K562 (cell line): ENCODE measurements around the gene WDR18. TPM values are rescaled to one million over a fixed set of nuclear protein-coding genes. Genes with fewer than 3 reads are reported as not detected.

Experiments
- ARID1B ChIP-seq: fragments of 450-650 bp; IDR thresholded peaks from 2 replicates; pipeline ENCODE4 v1.6.1; 2016; ENCODE audit warnings: antibody characterized with exemption, mild to moderate bottlenecking, inconsistent platforms
- ARNT ChIP-seq, 2 experiments: fragments of 450-650 bp; IDR thresholded peaks; 2 replicates each; pipeline ENCODE4 v1.6.1; 2016; ENCODE audit warnings: mild to moderate bottlenecking in 1 of 2
- BRF1 ChIP-seq: IDR thresholded peaks from 3 replicates; pipeline ENCODE4 v1.6.1; 2011; ENCODE audit warnings: borderline replicate concordance, mild to moderate bottlenecking; ENCODE audit not compliant: insufficient read length; ENCODE audit errors: extremely low read depth
- CAMTA2 ChIP-seq: fragments of 250-450 bp; sonication (Bioruptor Pico); conservative IDR thresholded peaks from 2 replicates; pipeline ENCODE4 v1.5.1; 2022
- CUX1 ChIP-seq: fragments of 200-800 bp; sonication (Bioruptor generic); IDR thresholded peaks from 2 replicates; pipeline ENCODE4 v1.6.1; 2016; ENCODE audit warnings: missing genetic modification characterization, missing compliant biosample characterization
- ELF2 ChIP-seq: fragments of 250-450 bp; sonication (Bioruptor Pico); IDR thresholded peaks from 2 replicates; pipeline ENCODE4 v1.5.0; 2021; ENCODE audit warnings: mild to moderate bottlenecking
- ETV5 ChIP-seq: sonication (generic); formaldehyde crosslinking; IDR thresholded peaks from 2 replicates; pipeline ENCODE4 v1.4.0; 2020; ENCODE audit warnings: low read depth, mild to moderate bottlenecking, missing genetic modification reagents
- FOXA3 ChIP-seq, 2 experiments: fragments of 450-650 bp in 1 of 2; sonication (generic) in 1 of 2; formaldehyde crosslinking; IDR thresholded peaks in 1 of 2; conservative IDR thresholded peaks in 1 of 2; 2 replicates each; pipeline versions ENCODE4 v1.4.0 to v1.8.0; 2020 to 2022; ENCODE audit warnings: mild to moderate bottlenecking in 2 of 2, missing genetic modification reagents in 1 of 2
- KDM4B ChIP-seq, 2 experiments: fragments of 450-650 bp in 1 of 2; sonication (generic) in 1 of 2; IDR thresholded peaks; 2 replicates each; pipeline ENCODE4 v1.6.1; 2016 to 2017; ENCODE audit warnings: borderline replicate concordance in 2 of 2, antibody characterized with exemption in 1 of 2, low read depth in 1 of 2, mild to moderate bottlenecking in 1 of 2
- MYNN ChIP-seq, 2 experiments: sonication (generic); formaldehyde crosslinking in 1 of 2; IDR thresholded peaks; 2 replicates each; pipeline versions ENCODE4 v1.5.0 to v1.6.1; 2016 to 2020; ENCODE audit warnings: antibody characterized with exemption in 1 of 2, missing genetic modification reagents in 1 of 2
- NEUROD1 ChIP-seq: fragments of 150-350 bp; IDR thresholded peaks from 2 replicates; pipeline ENCODE4 v1.6.1; 2014; ENCODE audit warnings: borderline replicate concordance, low read length, low read depth; ENCODE audit not compliant: partially characterized antibody
- PHF20 ChIP-seq: fragments of 450-650 bp; IDR thresholded peaks from 2 replicates; pipeline ENCODE4 v1.6.1; 2018; ENCODE audit not compliant: partially characterized antibody
- RBM17 ChIP-seq: fragments of 200-400 bp; formaldehyde crosslinking; IDR thresholded peaks from 2 replicates; pipeline ENCODE4 v1.6.1; 2017; ENCODE audit warnings: low read depth, mild to moderate bottlenecking, low read length, borderline replicate concordance
- RBM25 ChIP-seq: fragments of 200-400 bp; formaldehyde crosslinking; IDR thresholded peaks from 2 replicates; pipeline ENCODE4 v1.6.1; 2018; ENCODE audit warnings: low read length, low read depth, moderate library complexity; ENCODE audit not compliant: severe bottlenecking
- SMAD4 ChIP-seq: fragments of 250-450 bp; sonication (Bioruptor Pico); conservative IDR thresholded peaks from 2 replicates; pipeline ENCODE4 v1.8.0; 2021; ENCODE audit warnings: inconsistent platforms, mild to moderate bottlenecking, moderate library complexity
- TFAM ChIP-seq: fragments of 250-450 bp; sonication (Bioruptor Pico); conservative IDR thresholded peaks from 2 replicates; pipeline ENCODE4 v1.5.0; 2021; ENCODE audit warnings: mild to moderate bottlenecking, moderate library complexity
- ZNF165 ChIP-seq: fragments of 250-450 bp; sonication (Bioruptor Pico); IDR thresholded peaks from 2 replicates; pipeline ENCODE4 v1.4.0; 2020; ENCODE audit warnings: borderline replicate concordance
- ZNF354B ChIP-seq: fragments of 250-450 bp; sonication (Bioruptor Pico); IDR thresholded peaks from 2 replicates; pipeline ENCODE4 v1.4.0; 2020
- ZNF695 ChIP-seq: fragments of 450-650 bp; formaldehyde crosslinking; IDR thresholded peaks from 2 replicates; pipeline ENCODE4 v1.4.0; 2020; ENCODE audit warnings: mild to moderate bottlenecking, moderate library complexity
- polyA plus RNA-seq, 8 experiments: library from polyadenylated mRNA; depleted of rRNA in 4 of 8; stranded (reverse) in 5 of 8; unstranded in 3 of 8; fragments of >200 nt; fragmentation: Nextera tagmentation in 2 of 8; fragmentation: Illumina TruSeq in 1 of 8; extraction: Ambion mirVana in 2 of 8; extraction: Trizol in 1 of 8; gene quantifications; 2 replicates each; pipeline versions ENCODE4 v1.2.1 to v1.2.3, GENCODE V29; 2011 to 2014; ENCODE audit warnings: inconsistent platforms in 1 of 8, missing spikeins in 1 of 8
- total RNA-seq, 7 experiments: library from RNA; depleted of rRNA in 6 of 7; stranded (reverse); fragments of >200 nt in 6 of 7; fragmentation: Illumina TruSeq in 2 of 7; extraction: Trizol in 2 of 7; gene quantifications; 2 replicates each; pipeline versions ENCODE4 v1.2.1 to v1.2.3, GENCODE V29; 2011 to 2021; ENCODE audit warnings: low replicate concordance in 1 of 7
- TF ChIP-seq, protein P1 (sequence below): fragments of 250-450 bp; sonication (Bioruptor Pico); IDR thresholded peaks from 2 replicates; pipeline ENCODE4 v1.8.0; 2021; ENCODE audit warnings: borderline replicate concordance, mild to moderate bottlenecking, moderate library complexity; ENCODE audit not compliant: poor library complexity, severe bottlenecking
- TF ChIP-seq, protein P2 (sequence below): fragments of 250-450 bp; sonication (Bioruptor Pico); IDR thresholded peaks from 2 replicates; pipeline ENCODE4 v1.5.1; 2021; ENCODE audit warnings: mild to moderate bottlenecking

WDR18 gene
- total and polyA plus RNA-seq, 9 of the 15 experiments (the other 6 are each of a cell fraction or from before 2014, with no cell fraction given), result 0.65 to 181 (median 30.1) TPM

DNA sequence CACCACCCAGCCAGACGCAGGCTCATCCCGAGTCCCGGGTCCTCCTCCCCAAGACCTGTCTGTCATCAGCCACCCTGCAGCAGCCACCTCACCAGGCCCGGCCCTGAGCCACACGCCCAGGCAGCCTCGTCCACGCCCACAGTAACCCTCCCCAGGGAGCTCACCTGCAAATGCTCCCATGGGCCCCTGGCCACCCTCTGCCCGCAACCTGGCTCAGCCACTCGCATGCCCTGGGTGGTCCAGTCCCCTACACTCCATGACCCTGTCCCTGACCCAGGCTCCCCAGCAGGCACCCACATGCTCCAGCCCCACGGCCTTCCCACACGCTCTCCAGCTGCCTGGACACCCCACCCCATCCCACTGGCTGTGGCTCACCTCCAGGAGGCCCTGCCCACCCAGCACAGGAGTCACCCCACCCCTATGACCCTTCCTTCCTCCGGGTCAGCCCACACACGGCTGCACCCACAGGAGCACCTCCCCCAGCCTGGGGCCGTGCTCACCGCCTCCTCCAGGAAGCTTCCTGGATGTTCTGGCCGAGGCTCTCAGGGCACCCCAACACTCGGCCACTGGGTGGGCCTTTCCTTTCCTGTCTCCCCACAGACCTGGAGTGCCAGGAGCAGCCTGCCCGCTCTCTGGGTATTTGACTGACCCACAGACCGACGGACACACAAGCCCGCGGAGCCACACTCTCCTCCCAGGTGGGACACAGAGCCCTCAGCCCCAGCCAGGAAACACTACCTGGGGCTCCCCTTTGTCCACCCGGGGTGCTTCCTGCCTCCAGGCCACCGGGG, 33.2 kb downstream of the WDR18 start (continued):
- no peak for TF ChIP-seq BRF1
- TF ChIP-seq ELF2, result no peak
- TF ChIP-seq ETV5 (CRISPR knock-in tag), result no peak
- TF ChIP-seq, protein P1, sequence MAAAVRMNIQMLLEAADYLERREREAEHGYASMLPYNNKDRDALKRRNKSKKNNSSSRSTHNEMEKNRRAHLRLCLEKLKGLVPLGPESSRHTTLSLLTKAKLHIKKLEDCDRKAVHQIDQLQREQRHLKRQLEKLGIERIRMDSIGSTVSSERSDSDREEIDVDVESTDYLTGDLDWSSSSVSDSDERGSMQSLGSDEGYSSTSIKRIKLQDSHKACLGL (CRISPR knock-in tag), result no peak
- TF ChIP-seq FOXA3 (CRISPR knock-in tag; conservative IDR thresholded peaks at IDR 0.05 in 1 of 2, IDR thresholded peaks at IDR 0.05 in 1 of 2), result no peak
- no peak for TF ChIP-seq CUX1
- 0 out of 2 replicates have a peak, but pooled peaks have one; percentile 14 for TF ChIP-seq ARID1B
- TF ChIP-seq TFAM, result no peak
- TF ChIP-seq PHF20, result no peak
- TF ChIP-seq, protein P2, sequence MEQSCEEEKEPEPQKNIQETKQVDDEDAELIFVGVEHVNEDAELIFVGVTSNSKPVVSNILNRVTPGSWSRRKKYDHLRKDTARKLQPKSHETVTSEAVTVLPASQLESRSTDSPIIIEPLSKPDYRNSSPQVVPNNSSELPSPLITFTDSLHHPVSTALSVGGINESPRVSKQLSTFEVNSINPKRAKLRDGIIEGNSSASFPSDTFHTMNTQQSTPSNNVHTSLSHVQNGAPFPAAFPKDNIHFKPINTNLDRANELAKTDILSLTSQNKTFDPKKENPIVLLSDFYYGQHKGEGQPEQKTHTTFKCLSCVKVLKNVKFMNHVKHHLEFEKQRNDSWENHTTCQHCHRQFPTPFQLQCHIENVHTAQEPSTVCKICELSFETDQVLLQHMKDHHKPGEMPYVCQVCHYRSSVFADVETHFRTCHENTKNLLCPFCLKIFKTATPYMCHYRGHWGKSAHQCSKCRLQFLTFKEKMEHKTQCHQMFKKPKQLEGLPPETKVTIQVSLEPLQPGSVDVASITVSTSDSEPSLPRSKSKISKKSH, result no peak
- no peak for TF ChIP-seq NEUROD1
- no peak for TF ChIP-seq SMAD4 (CRISPR knock-in tag)
- TF ChIP-seq ARNT (IDR thresholded peaks at IDR 0.05), result no peak
- TF ChIP-seq MYNN (IDR thresholded peaks at IDR 0.05), result peak; percentile 40; the same call in 1 of the 2 replicates
- no peak for TF ChIP-seq MYNN (CRISPR knock-in tag; IDR thresholded peaks at IDR 0.05)
- TF ChIP-seq ZNF695 (CRISPR knock-in tag), result no peak
- no peak for TF ChIP-seq ZNF165
- no peak for TF ChIP-seq KDM4B (IDR thresholded peaks at IDR 0.05; ENCODE audit: borderline replicate concordance in 2 of 2, low read depth in 1 of 2)
- TF ChIP-seq RBM17, result no peak
- TF ChIP-seq RBM25, result no peak
- TF ChIP-seq CAMTA2 (CRISPR knock-in tag), result no peak
- no peak for TF ChIP-seq ZNF354B (CRISPR knock-in tag)
